Lung (tissue), 12 donors: ENCODE data around the gene THADA. TPM values are rescaled to one million over a fixed set of nuclear protein-coding genes. Genes with fewer than 3 reads are reported as not detected.

Experiments
- ATAC-seq: fragments of 200-7000 bp; cut with Tn5 transposase; one replicate; pipeline ENCODE4 v1.9.1; 2020; ENCODE audit warnings: moderate number of reproducible peaks; ENCODE audit not compliant: insufficient read depth, low FRiP score
- DNase-seq, 3 donors: peaks; one replicate each; pipeline ENCODE4 v3.0.0-alpha.2; 2013 to 2017
- H3K27ac ChIP-seq, 2 donors: one replicate each; pipeline ENCODE4 v1.5.1; 2013; ENCODE audit warnings: mild to moderate bottlenecking in 2 of 2, moderate library complexity in 2 of 2, control low read depth in 1 of 2, inconsistent platforms in 1 of 2, low read depth in 1 of 2, low read length in 1 of 2
- H3K27me3 ChIP-seq, 3 donors: one replicate each; pipeline ENCODE4 v1.5.1; 2013; ENCODE audit warnings: low read length in 2 of 3; ENCODE audit not compliant: control insufficient read depth in 3 of 3, insufficient read depth in 3 of 3
- H3K36me3 ChIP-seq, 4 donors: one replicate each; pipeline ENCODE4 v1.5.1; 2013; ENCODE audit warnings: low read length in 4 of 4, mild to moderate bottlenecking in 1 of 4, moderate library complexity in 1 of 4; ENCODE audit not compliant: control insufficient read depth in 4 of 4, insufficient read depth in 4 of 4
- H3K4me1 ChIP-seq, 5 donors: one replicate each; pipeline ENCODE4 v1.5.1; 2013; ENCODE audit warnings: low read length in 5 of 5, mild to moderate bottlenecking in 2 of 5, moderate library complexity in 1 of 5; ENCODE audit not compliant: control insufficient read depth in 5 of 5, insufficient read depth in 5 of 5
- H3K4me3 ChIP-seq: one replicate; pipeline ENCODE4 v1.5.1; 2013; ENCODE audit warnings: mild to moderate bottlenecking, control low read depth, moderate library complexity
- H3K9ac ChIP-seq, 2 donors: one replicate each; pipeline ENCODE4 v1.5.1; 2013; ENCODE audit warnings: low read length in 2 of 2, control low read depth in 1 of 2; ENCODE audit not compliant: insufficient read depth in 1 of 2
- H3K9me3 ChIP-seq, 4 donors: one replicate each; pipeline ENCODE4 v1.5.1; 2013; ENCODE audit warnings: low read length in 3 of 4, mild to moderate bottlenecking in 1 of 4, moderate library complexity in 1 of 4; ENCODE audit not compliant: control insufficient read depth in 4 of 4, insufficient read depth in 3 of 4
- WGBS, 2 donors: extraction: QIAGEN DNeasy Blood & Tissue Kit; methylation state at CpG; one replicate each; pipeline ENCODE4 v1.1.7; 2013; 5-methylcytosine and 5-hydroxymethylcytosine counted together
- polyA plus RNA-seq, 2 donors: library from polyadenylated mRNA; stranded (reverse); fragments of 200-250 nt; gene quantifications; one replicate each; pipeline ENCODE4 v1.2.1, GENCODE V29; 2013
- total RNA-seq, 2 donors: library from RNA; depleted of rRNA in 1 of 2; stranded (reverse); fragments of >200 nt in 1 of 2; gene quantifications; one replicate each; pipeline ENCODE4 v1.2.1, GENCODE V29; 2014 to 2021
- TF ChIP-seq, protein P1 (sequence below): IDR thresholded peaks from 2 replicates; pipeline ENCODE4 v1.5.1; 2012; ENCODE audit warnings: mild to moderate bottlenecking; ENCODE audit errors: control extremely low read depth, extremely low read depth
- donor health status: control.
- donor health status: control.
- donor health status: Bipolar disorder and iron deficiency.
- donor health status: healthy.
- donor health status: DM: yes; HTN: yes; CAD: no.

Gene THADA
- total and polyA plus RNA-seq, 4 donors = 11.3 to 72.5 (median 25.2) TPM

DNA sequence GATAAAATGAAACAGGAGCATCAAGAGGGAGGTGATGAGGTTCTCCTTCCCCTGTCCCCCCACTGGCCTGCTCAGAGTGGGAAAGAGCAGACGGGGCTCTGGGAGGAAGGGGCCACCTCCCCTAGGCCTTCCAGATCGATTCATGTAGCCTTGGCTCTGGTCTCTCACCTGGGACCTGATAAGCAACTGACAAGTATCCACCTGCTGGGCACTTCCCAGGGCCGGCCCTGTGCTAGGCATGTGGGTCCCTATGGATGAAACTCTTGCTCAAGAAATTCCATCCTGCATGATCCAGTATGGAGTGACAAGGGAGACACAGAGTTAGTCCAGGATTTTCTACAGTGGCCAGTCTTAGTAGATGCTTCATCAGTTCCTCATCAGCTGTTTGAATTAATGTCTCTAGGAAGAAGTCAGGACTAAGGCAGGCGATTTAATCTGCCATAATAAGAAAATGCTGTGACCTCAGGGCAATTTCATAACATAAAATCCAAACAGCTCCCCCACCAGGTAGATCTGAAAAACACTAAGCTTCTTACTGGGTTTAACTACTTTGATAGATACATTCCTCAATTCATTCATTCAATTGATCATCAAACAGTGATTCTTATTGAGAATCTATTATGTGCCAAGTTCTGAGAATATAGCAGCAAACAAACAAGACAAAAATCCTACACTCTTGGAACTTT, 324.8 kb downstream of the THADA start:
- peaks cover 21 to 48% (median 35%) of the 10 kb centered on the region in 5 donors for H3K4me1 ChIP-seq
- H3K9me3 ChIP-seq = no peaks in the 10 kb centered on the region
- H3K27ac ChIP-seq = no peak overlapping the region
- ATAC-seq (no peak), DNase-seq (no peak)
- H3K4me3 ChIP-seq = no peak overlapping the region
- 91 to 96% methylated on average over 4 of the region's 4 CpGs for WGBS, 2 donors
- H3K36me3 ChIP-seq = peaks cover 0 to 7% (median 2%) of the 10 kb centered on the region in 4 donors
- TF ChIP-seq, protein P1, sequence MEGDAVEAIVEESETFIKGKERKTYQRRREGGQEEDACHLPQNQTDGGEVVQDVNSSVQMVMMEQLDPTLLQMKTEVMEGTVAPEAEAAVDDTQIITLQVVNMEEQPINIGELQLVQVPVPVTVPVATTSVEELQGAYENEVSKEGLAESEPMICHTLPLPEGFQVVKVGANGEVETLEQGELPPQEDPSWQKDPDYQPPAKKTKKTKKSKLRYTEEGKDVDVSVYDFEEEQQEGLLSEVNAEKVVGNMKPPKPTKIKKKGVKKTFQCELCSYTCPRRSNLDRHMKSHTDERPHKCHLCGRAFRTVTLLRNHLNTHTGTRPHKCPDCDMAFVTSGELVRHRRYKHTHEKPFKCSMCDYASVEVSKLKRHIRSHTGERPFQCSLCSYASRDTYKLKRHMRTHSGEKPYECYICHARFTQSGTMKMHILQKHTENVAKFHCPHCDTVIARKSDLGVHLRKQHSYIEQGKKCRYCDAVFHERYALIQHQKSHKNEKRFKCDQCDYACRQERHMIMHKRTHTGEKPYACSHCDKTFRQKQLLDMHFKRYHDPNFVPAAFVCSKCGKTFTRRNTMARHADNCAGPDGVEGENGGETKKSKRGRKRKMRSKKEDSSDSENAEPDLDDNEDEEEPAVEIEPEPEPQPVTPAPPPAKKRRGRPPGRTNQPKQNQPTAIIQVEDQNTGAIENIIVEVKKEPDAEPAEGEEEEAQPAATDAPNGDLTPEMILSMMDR = no peak
- no peak overlapping the region for H3K9ac ChIP-seq
- no peaks in the 10 kb centered on the region for H3K27me3 ChIP-seq

DNA sequence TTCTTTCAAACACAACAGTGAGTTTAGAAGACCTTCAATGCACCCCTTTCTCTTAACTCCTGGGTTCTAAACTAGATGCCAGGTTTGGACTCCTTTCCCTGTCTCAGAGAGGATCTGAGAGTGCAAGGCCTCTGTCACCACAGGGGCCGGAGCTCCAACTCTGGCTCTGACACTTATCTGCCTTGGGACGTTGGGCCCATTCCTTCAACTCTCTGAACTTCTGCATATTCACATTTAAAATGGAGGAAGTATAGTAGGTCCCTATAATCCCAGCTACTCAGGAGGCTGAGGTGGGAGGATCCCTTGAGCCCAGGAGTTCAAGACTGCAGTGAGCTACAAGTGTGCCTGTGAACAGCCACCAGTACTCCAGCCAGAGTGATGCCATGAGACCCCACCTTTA, 325.4 kb downstream of the THADA start:
- WGBS, 2 donors = 76 to 84% methylated on average over 2 of the region's 2 CpGs
- TF ChIP-seq, protein P1 = no peak

DNA sequence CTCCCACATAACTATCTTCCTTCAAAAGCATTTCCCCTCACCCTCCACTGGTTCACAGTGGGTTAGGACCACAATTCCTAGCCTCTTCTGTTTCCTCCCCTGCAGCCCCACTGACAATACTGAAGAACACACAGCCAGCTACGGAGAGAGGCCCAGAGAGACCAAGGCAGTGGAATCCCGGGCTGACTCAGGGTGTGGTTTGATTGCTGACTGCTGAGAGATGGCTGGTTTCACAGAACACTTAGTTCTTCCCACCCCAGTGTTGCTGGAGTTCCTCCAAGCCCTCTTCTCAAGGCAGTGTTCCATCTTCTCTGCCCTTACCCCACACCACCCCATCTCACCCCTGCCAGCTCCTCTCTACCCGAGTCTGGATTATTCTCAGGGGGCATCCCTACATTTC, 326.1 kb downstream of the THADA start:
- peaks cover 0 to 8% (median 2%) of the 10 kb centered on the region in 4 donors for H3K36me3 ChIP-seq
- TF ChIP-seq, protein P1 = no peak
- WGBS, 2 donors = 47 to 55% methylated on average over 3 of the region's 3 CpGs
- no peak overlapping the region for H3K4me3 ChIP-seq
- ATAC-seq (peak; percentile 38), DNase-seq (peak; percentile 63 to 87 (median 69))
- peak overlapping the region; percentile 80 to 93 for H3K27ac ChIP-seq
- H3K9me3 ChIP-seq = no peaks in the 10 kb centered on the region
- no peaks in the 10 kb centered on the region for H3K27me3 ChIP-seq
- peaks cover 21 to 58% (median 39%) of the 10 kb centered on the region in 5 donors for H3K4me1 ChIP-seq
- no peak overlapping the region for H3K9ac ChIP-seq

More for the DNA sequence above, 325.4 kb downstream of the THADA start:
- Histone ChIP-seq H3K4me1 (peaks cover 21 to 50% (median 31%) of the 10 kb centered on the region in 5 donors), H3K9ac (no peak overlapping the region), H3K4me3 (no peak overlapping the region), H3K27ac (peak overlapping the region; percentile 80 to 93), H3K36me3 (peaks cover 0 to 7% (median 2%) of the 10 kb centered on the region in 4 donors), H3K27me3 (no peaks in the 10 kb centered on the region), H3K9me3 (no peaks in the 10 kb centered on the region)
- no peak for ATAC-seq
- DNase-seq = no peak
